SK-N-SH treated with all-trans-retinoic acid at 6 μM for 48 hours (cell line): ENCODE results near the gene ZSWIM5.

ENCODE experiments used
- ATAC-seq: fragments of 200-7000 bp; cut with Tn5 transposase; 3 replicates; pipeline ENCODE4 v1.9.1; 2020; ENCODE audit warnings: mild to moderate bottlenecking, moderate library complexity
- BACH2 ChIP-seq: fragments of 250-450 bp; sonication (Bioruptor Pico); IDR thresholded peaks from 2 replicates; pipeline ENCODE4 v1.9.0; 2021; ENCODE audit warnings: mild to moderate bottlenecking, borderline replicate concordance
- CREB5 ChIP-seq: fragments of 250-450 bp; sonication (Bioruptor Pico); IDR thresholded peaks from 2 replicates; pipeline ENCODE4 v1.5.1; 2020; ENCODE audit warnings: low read depth, mild to moderate bottlenecking, moderate library complexity
- CSDC2 ChIP-seq: fragments of 250-450 bp; sonication (Bioruptor Pico); IDR thresholded peaks from 2 replicates; pipeline ENCODE4 v1.5.0; 2020; ENCODE audit warnings: mild to moderate bottlenecking, moderate library complexity
- CSRNP3 ChIP-seq: fragments of 250-450 bp; sonication (Bioruptor Pico); IDR thresholded peaks from 2 replicates; pipeline ENCODE4 v1.5.1; 2021; ENCODE audit warnings: mild to moderate bottlenecking, moderate library complexity
- ESRRG ChIP-seq: fragments of 250-450 bp; sonication (Bioruptor Pico); IDR thresholded peaks from 2 replicates; pipeline ENCODE4 v1.6.1; 2021; ENCODE audit warnings: mild to moderate bottlenecking
- ISL1 ChIP-seq: fragments of 250-450 bp; sonication (Bioruptor Pico); IDR thresholded peaks from 2 replicates; pipeline ENCODE4 v2.1.2; 2022; ENCODE audit warnings: mild to moderate bottlenecking, moderate library complexity
- OSR1 ChIP-seq: fragments of 250-450 bp; sonication (Bioruptor Pico); IDR thresholded peaks from 2 replicates; pipeline ENCODE4 v1.8.0; 2022; ENCODE audit warnings: moderate library complexity, mild to moderate bottlenecking, inconsistent platforms
- POU6F1 ChIP-seq: fragments of 250-450 bp; sonication (Bioruptor Pico); IDR thresholded peaks from 2 replicates; pipeline ENCODE4 v1.8.0; 2021; ENCODE audit warnings: low read depth, mild to moderate bottlenecking, moderate library complexity, borderline replicate concordance
- PPARA ChIP-seq: fragments of 250-450 bp; sonication (Bioruptor Pico); IDR thresholded peaks from 2 replicates; pipeline ENCODE4 v1.5.0; 2020; ENCODE audit warnings: mild to moderate bottlenecking, borderline replicate concordance
- SNAI2 ChIP-seq: fragments of 250-450 bp; sonication (Bioruptor Pico); IDR thresholded peaks from 2 replicates; pipeline ENCODE4 v1.5.0; 2020; ENCODE audit warnings: mild to moderate bottlenecking, moderate library complexity
- TOX ChIP-seq: fragments of 250-450 bp; sonication (Bioruptor Pico); IDR thresholded peaks from 2 replicates; pipeline ENCODE4 v1.8.0; 2021; ENCODE audit warnings: mild to moderate bottlenecking, moderate library complexity, borderline replicate concordance
- TSHZ2 ChIP-seq: fragments of 250-450 bp; sonication (Bioruptor Pico); IDR thresholded peaks from 2 replicates; pipeline ENCODE4 v1.5.0; 2020; ENCODE audit warnings: mild to moderate bottlenecking, moderate library complexity
- ZC3H10 ChIP-seq: fragments of 250-450 bp; sonication (Bioruptor Pico); IDR thresholded peaks from 2 replicates; pipeline ENCODE4 v1.5.1; 2021; ENCODE audit warnings: mild to moderate bottlenecking, moderate library complexity
- ZFP3 ChIP-seq: fragments of 250-450 bp; sonication (Bioruptor Pico); IDR thresholded peaks from 2 replicates; pipeline ENCODE4 v1.5.0; 2020; ENCODE audit warnings: mild to moderate bottlenecking, moderate library complexity
- ZFP30 ChIP-seq: fragments of 450-650 bp; formaldehyde crosslinking; IDR thresholded peaks from 2 replicates; pipeline ENCODE4 v1.5.0; 2022; ENCODE audit warnings: mild to moderate bottlenecking, moderate library complexity
- ZNF70 ChIP-seq: fragments of 450-650 bp; formaldehyde crosslinking; IDR thresholded peaks from 2 replicates; pipeline ENCODE4 v1.5.0; 2020; ENCODE audit warnings: mild to moderate bottlenecking, moderate library complexity
- ZNF8 ChIP-seq: fragments of 450-650 bp; formaldehyde crosslinking; IDR thresholded peaks from 2 replicates; pipeline ENCODE4 v1.5.0; 2020; ENCODE audit warnings: mild to moderate bottlenecking, moderate library complexity
- TF ChIP-seq, protein P1 (sequence below): fragments of 250-450 bp; sonication (Bioruptor Pico); IDR thresholded peaks from 2 replicates; pipeline ENCODE4 v1.8.0; 2020; ENCODE audit warnings: mild to moderate bottlenecking, moderate library complexity, borderline replicate concordance

ZSWIM5 gene

GRCh38 chr1:45172005-45172404, 34.4 kb downstream of the ZSWIM5 start:
- ATAC-seq: no peak
- TF ChIP-seq TOX (CRISPR knock-in tag): no peak

- no peak for ATAC-seq
Observed at GRCh38 chr1:45171575-45171974, 34.8 kb downstream of the ZSWIM5 start.

More at GRCh38 chr1:45171575-45171974, 34.8 kb downstream of the ZSWIM5 start:
- TF ChIP-seq ZNF8 (CRISPR knock-in tag): no peak
- TF ChIP-seq BACH2: no peak
- no peak for TF ChIP-seq CSRNP3
- no peak for TF ChIP-seq CSDC2
- TF ChIP-seq ZNF70 (CRISPR knock-in tag): no peak
- TF ChIP-seq ZC3H10 (CRISPR knock-in tag): no peak
- no peak for TF ChIP-seq TOX (CRISPR knock-in tag)
- TF ChIP-seq TSHZ2: no peak
- TF ChIP-seq POU6F1 (CRISPR knock-in tag): no peak
- TF ChIP-seq ISL1 (CRISPR knock-in tag): no peak
- no peak for TF ChIP-seq CREB5
- TF ChIP-seq ESRRG (CRISPR knock-in tag): no peak
- no peak for TF ChIP-seq ZFP30 (CRISPR knock-in tag)
- no peak for TF ChIP-seq ZFP3 (CRISPR knock-in tag)
- TF ChIP-seq SNAI2: no peak
- no peak for TF ChIP-seq PPARA (CRISPR knock-in tag)
- TF ChIP-seq, protein P1, sequence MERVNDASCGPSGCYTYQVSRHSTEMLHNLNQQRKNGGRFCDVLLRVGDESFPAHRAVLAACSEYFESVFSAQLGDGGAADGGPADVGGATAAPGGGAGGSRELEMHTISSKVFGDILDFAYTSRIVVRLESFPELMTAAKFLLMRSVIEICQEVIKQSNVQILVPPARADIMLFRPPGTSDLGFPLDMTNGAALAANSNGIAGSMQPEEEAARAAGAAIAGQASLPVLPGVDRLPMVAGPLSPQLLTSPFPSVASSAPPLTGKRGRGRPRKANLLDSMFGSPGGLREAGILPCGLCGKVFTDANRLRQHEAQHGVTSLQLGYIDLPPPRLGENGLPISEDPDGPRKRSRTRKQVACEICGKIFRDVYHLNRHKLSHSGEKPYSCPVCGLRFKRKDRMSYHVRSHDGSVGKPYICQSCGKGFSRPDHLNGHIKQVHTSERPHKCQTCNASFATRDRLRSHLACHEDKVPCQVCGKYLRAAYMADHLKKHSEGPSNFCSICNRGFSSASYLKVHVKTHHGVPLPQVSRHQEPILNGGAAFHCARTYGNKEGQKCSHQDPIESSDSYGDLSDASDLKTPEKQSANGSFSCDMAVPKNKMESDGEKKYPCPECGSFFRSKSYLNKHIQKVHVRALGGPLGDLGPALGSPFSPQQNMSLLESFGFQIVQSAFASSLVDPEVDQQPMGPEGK: no peak
- TF ChIP-seq OSR1 (CRISPR knock-in tag): no peak
